CD14-positive monocyte (primary cell): ENCODE measurements around the gene CCT3. TPM values are rescaled to one million over a fixed set of nuclear protein-coding genes. Genes with fewer than 3 reads are reported as not detected.

Experiments
- DNase-seq, 3 donors: peaks; one replicate each; pipeline ENCODE4 v3.0.0-alpha.2; 2011 to 2022
- H2AFZ ChIP-seq: 2 replicates; pipeline ENCODE4 v1.6.0; 2012; ENCODE audit warnings: mild to moderate bottlenecking, low read depth, low read length, inconsistent platforms; ENCODE audit not compliant: insufficient read depth, poor library complexity, severe bottlenecking
- H3K27ac ChIP-seq, 2 donors: 1 replicate in 1 of 2; 2 replicates in 1 of 2; pipeline ENCODE4 v1.5.1; 2012 to 2013; ENCODE audit warnings: low read length in 2 of 2, control low read depth in 1 of 2, inconsistent platforms in 1 of 2, low read depth in 1 of 2, mild to moderate bottlenecking in 1 of 2
- H3K27me3 ChIP-seq, 2 donors: one replicate each; pipeline versions ENCODE4 v1.6.0 to v1.6.1; 2011 to 2013; ENCODE audit warnings: low read length in 2 of 2; ENCODE audit not compliant: control insufficient read depth in 2 of 2, insufficient read depth in 2 of 2
- H3K36me3 ChIP-seq, 2 donors: replicated peaks in 1 of 2; 1 replicate in 1 of 2; 2 replicates in 1 of 2; pipeline versions ENCODE4 v1.5.1 to v1.6.1; 2012 to 2013; ENCODE audit warnings: low read length in 2 of 2, control low read depth in 1 of 2, inconsistent platforms in 1 of 2, mild to moderate bottlenecking in 1 of 2; ENCODE audit not compliant: insufficient read depth in 2 of 2, control insufficient read depth in 1 of 2
- H3K4me1 ChIP-seq, 2 donors: 1 replicate in 1 of 2; 2 replicates in 1 of 2; pipeline versions ENCODE4 v1.5.1 to v1.6.1; 2012 to 2013; ENCODE audit warnings: low read length in 2 of 2, control low read depth in 1 of 2, inconsistent platforms in 1 of 2, mild to moderate bottlenecking in 1 of 2, moderate library complexity in 1 of 2; ENCODE audit not compliant: insufficient read depth in 2 of 2, control insufficient read depth in 1 of 2
- H3K4me2 ChIP-seq: replicated peaks from 2 replicates; pipeline ENCODE3; 2012; ENCODE audit warnings: low read length, moderate library complexity, mild to moderate bottlenecking; ENCODE audit not compliant: poor library complexity, severe bottlenecking; ENCODE audit errors: extremely low read depth
- H3K4me3 ChIP-seq, 3 experiments: fragments of 200-600 bp in 1 of 3; sonication (generic) in 1 of 3; replicated peaks in 1 of 3; 1 replicate in 2 of 3; 2 replicates in 1 of 3; pipeline ENCODE4 v1.5.1; 2011 to 2013; ENCODE audit warnings: low read length in 3 of 3, mild to moderate bottlenecking in 3 of 3, control low read depth in 2 of 3, low read depth in 2 of 3, inconsistent platforms in 1 of 3, moderate library complexity in 1 of 3
- H3K79me2 ChIP-seq: 2 replicates; pipeline ENCODE4 v1.6.0; 2012; ENCODE audit warnings: mild to moderate bottlenecking, control low read depth, inconsistent platforms, low read length, moderate library complexity; ENCODE audit not compliant: insufficient read depth
- H3K9ac ChIP-seq: 2 replicates; pipeline ENCODE4 v1.6.0; 2017; ENCODE audit warnings: low read length, mild to moderate bottlenecking; ENCODE audit not compliant: insufficient read depth, poor library complexity, severe bottlenecking
- H3K9me3 ChIP-seq, 2 donors: replicated peaks in 1 of 2; 1 replicate in 1 of 2; 2 replicates in 1 of 2; pipeline versions ENCODE4 v1.5.1 to v1.6.1; 2012 to 2013; ENCODE audit warnings: low read length in 2 of 2, control low read depth in 1 of 2; ENCODE audit not compliant: control insufficient read depth in 1 of 2, insufficient read depth in 1 of 2
- H4K20me1 ChIP-seq: 2 replicates; pipeline ENCODE4 v1.6.0; 2012; ENCODE audit warnings: mild to moderate bottlenecking, low read length, control low read depth, moderate library complexity; ENCODE audit not compliant: insufficient read depth
- H3K27ac Mint-ChIP-seq, 7 donors: one replicate each; pipeline ENCODE4 v1.8.0; 2020; ENCODE audit warnings: mild to moderate bottlenecking in 7 of 7, mixed read lengths in 7 of 7, moderate library complexity in 6 of 7, inconsistent platforms in 2 of 7
- H3K27me3 Mint-ChIP-seq, 3 donors: one replicate each; pipeline ENCODE4 v1.8.0; 2021 to 2022; ENCODE audit warnings: low read depth in 3 of 3, mild to moderate bottlenecking in 3 of 3, mixed read lengths in 3 of 3, moderate library complexity in 3 of 3, inconsistent platforms in 1 of 3
- H3K36me3 Mint-ChIP-seq, 2 donors: one replicate each; pipeline ENCODE4 v1.8.0; 2020; ENCODE audit warnings: mixed read lengths in 2 of 2, inconsistent platforms in 1 of 2, mild to moderate bottlenecking in 1 of 2
- H3K4me1 Mint-ChIP-seq: one replicate; pipeline ENCODE4 v1.8.0; 2020; ENCODE audit warnings: mild to moderate bottlenecking, mixed read lengths
- H3K4me3 Mint-ChIP-seq, 2 donors: one replicate each; pipeline ENCODE4 v1.8.0; 2020; ENCODE audit warnings: mild to moderate bottlenecking in 2 of 2, mixed read lengths in 2 of 2, moderate library complexity in 1 of 2
- H3K9me3 Mint-ChIP-seq, 7 donors: one replicate each; pipeline ENCODE4 v1.8.0; 2020 to 2022; ENCODE audit warnings: mixed read lengths in 7 of 7, mild to moderate bottlenecking in 6 of 7, moderate library complexity in 6 of 7, inconsistent platforms in 2 of 7
- CTCF ChIP-seq: fragments of 200-600 bp; IDR thresholded peaks from one replicate; pipeline ENCODE4 v1.8.0; 2022; ENCODE audit warnings: antibody characterized with exemption, mild to moderate bottlenecking
- WGBS: methylation state at CpG from one replicate; pipeline ENCODE4 v1.1.5; 2013; ENCODE audit warnings: missing lambda C conversion rate; ENCODE audit not compliant: insufficient coverage; 5-methylcytosine and 5-hydroxymethylcytosine counted together
- intact Hi-C, 2 donors: fragments of 100-400 bp; cut with micrococcal nuclease; formaldehyde crosslinking; loops; one replicate each; pipeline versions ENCODE4 v1.15.0 to v1.15.1; 2023
- polyA plus RNA-seq, 3 donors: library from polyadenylated mRNA; depleted of rRNA in 1 of 3; unstranded in 2 of 3; stranded (reverse) in 1 of 3; fragments of 300-500 nt in 2 of 3; fragments of >200 nt in 1 of 3; fragmentation: Illumina TruSeq in 2 of 3; gene quantifications; 1 replicate in 2 of 3; 2 replicates in 1 of 3; pipeline ENCODE4 v1.2.3, GENCODE V29; 2012 to 2021

CCT3 gene
- polyA plus RNA-seq, 3 donors, result 65.3 to 97.3 (median 94.8) TPM

GRCh38 chr1:156259805-156260204, 78.3 kb downstream of the CCT3 start:
- Histone ChIP-seq H4K20me1 (peaks cover 57% of the 10 kb centered on the region), H3K9me3 (no peaks in the 10 kb centered on the region), H3K27ac (no peak overlapping the region), H3K36me3 (peaks cover 90 to 94% of the 10 kb centered on the region in 2 donors), H3K9ac (no peak overlapping the region), H3K4me3 (no peak overlapping the region), H3K4me1 (no peaks in the 10 kb centered on the region), H3K79me2 (peaks cover 5% of the 10 kb centered on the region), H3K27me3 (no peaks in the 10 kb centered on the region), H2AFZ (no peak overlapping the region), H3K4me2 (no peak overlapping the region)
- no peak for TF ChIP-seq CTCF
- Mint-ChIP-seq H3K9me3 (peaks cover 0 to 1% (median 0%) of the 10 kb centered on the region in 7 donors), H3K4me3 (no peak overlapping the region), H3K4me1 (no peaks in the 10 kb centered on the region), H3K36me3 (peaks cover 76 to 97% of the 10 kb centered on the region in 2 donors), H3K27ac (no peak overlapping the region), H3K27me3 (no peaks in the 10 kb centered on the region)
- DNase-seq, result no peak
- WGBS, result no CpG with 5 or more reads among the region's 3 CpGs
- intact Hi-C loops, result loop anchor here in 1 of 2 donors (5.0 kb wide), 1 partner anchor 47 kb away; no protein-coding TSS in a partner anchor

Other genes with a start within 250 kb of the CCT3 start
- gene LMNA, start 223.6 kb downstream of the CCT3 start, polyA plus RNA-seq, result 10 to 100 TPM; 16.5 to 45.5 (median 24.7) TPM
- 100 to 1,000 TPM in 2 of 3 donors, 10 to 100 TPM in 1; 72.3 to 121 (median 116) TPM for gene SEMA4A, start 184.7 kb downstream of the CCT3 start, polyA plus RNA-seq
- gene SLC25A44, start 144.2 kb downstream of the CCT3 start, polyA plus RNA-seq, result 10 to 100 TPM; 17.1 to 28.8 (median 24.1) TPM
- gene PMF1, start 125.3 kb downstream of the CCT3 start, polyA plus RNA-seq, result 10 to 100 TPM; 83.7 to 90.4 (median 86.1) TPM
- 1 to 10 TPM in 1 of 3 donors, not detected in 2; 2.2 TPM for gene BGLAP, start 96.1 kb downstream of the CCT3 start, polyA plus RNA-seq
- 1 to 10 TPM in 1 of 3 donors, not detected in 2; 7.7 TPM for gene PAQR6, start 90.2 kb downstream of the CCT3 start, polyA plus RNA-seq
- 10 to 100 TPM in 1 of 3 donors, 1 to 10 TPM in 2; 4.4 to 72.4 (median 7.0) TPM for gene SMG5, start 55.5 kb downstream of the CCT3 start, polyA plus RNA-seq
- gene TMEM79, start 54.0 kb downstream of the CCT3 start, polyA plus RNA-seq, result 10 to 100 TPM in 1 of 3 donors, 1 to 10 TPM in 2; 1.2 to 12.0 (median 1.4) TPM
- gene GLMP, start 42.6 kb downstream of the CCT3 start, polyA plus RNA-seq, result 10 to 100 TPM; 24.3 to 59.6 (median 34.7) TPM
- gene VHLL, start 39.0 kb downstream of the CCT3 start, polyA plus RNA-seq, result not detected
- under 1 TPM in 1 of 3 donors, not detected in 2; 0.67 TPM for gene TSACC, start 234 bp upstream of the CCT3 start, polyA plus RNA-seq
- gene RHBG, start 30.9 kb upstream of the CCT3 start, polyA plus RNA-seq, result under 1 TPM in 1 of 3 donors, not detected in 2; 0.08 TPM
- 10 to 100 TPM in 1 of 3 donors, 1 to 10 TPM in 2; 4.5 to 66.4 (median 8.0) TPM for gene MEF2D, start 162.5 kb upstream of the CCT3 start, polyA plus RNA-seq
- under 1 TPM in 2 of 3 donors, not detected in 1; 0.03 to 0.24 TPM for gene IQGAP3, start 234.3 kb upstream of the CCT3 start, polyA plus RNA-seq
- under 1 TPM in 2 of 3 donors, not detected in 1; 0.14 to 0.31 TPM for gene TTC24, start 241.4 kb upstream of the CCT3 start, polyA plus RNA-seq